NCI-H2029 treated with DMSO at 0.1 percent for 48 hours (cell line): ENCODE results near the gene THAP3.
"Not testable (repeated sequence)": the region's sequence is repeated elsewhere in the genome, so short reads cannot be mapped to it uniquely, and the experiment has no call there.

Source experiments
- DNase-seq: peaks from one replicate; lab custom pipeline; 2025; lab: John Stamatoyannopoulos, UW

THAP3 gene

DNA sequence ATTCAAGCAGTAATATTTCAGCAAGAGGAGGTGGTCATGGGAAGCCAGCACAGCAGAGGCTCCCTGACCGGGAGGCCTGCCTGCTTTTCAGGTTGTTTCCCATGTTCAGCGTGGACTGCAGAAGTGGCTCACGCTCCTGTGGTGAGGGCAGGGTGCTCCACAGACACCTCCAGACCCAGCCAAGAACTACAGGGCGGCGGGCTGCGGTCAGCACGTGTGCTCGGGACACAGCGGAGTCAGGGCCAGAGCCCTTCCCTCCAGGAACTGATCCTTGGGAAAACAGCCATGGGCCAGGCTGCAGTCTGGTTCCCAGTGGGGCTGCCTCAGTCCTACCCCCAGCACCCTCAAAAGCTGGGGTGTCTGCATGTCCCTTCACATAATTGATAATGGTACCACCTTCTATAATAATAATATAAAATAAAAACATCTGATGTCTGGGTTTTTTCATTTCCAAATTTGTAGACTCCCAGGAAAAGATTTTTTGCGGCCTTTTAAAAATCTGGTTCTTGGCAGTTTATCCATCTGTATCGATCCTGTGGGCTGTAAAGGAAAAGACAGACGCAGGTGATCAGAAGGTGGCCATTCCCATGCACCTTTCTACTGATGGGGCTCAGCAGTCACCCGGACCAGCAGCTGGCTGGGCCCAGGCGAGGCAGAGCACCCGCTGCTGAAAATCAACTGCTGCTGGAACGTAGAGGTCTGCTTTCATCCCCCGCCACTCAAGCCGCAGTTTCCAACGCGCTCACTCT is 10.7 kb downstream of the THAP3 start:
- no peak for DNase-seq

DNA sequence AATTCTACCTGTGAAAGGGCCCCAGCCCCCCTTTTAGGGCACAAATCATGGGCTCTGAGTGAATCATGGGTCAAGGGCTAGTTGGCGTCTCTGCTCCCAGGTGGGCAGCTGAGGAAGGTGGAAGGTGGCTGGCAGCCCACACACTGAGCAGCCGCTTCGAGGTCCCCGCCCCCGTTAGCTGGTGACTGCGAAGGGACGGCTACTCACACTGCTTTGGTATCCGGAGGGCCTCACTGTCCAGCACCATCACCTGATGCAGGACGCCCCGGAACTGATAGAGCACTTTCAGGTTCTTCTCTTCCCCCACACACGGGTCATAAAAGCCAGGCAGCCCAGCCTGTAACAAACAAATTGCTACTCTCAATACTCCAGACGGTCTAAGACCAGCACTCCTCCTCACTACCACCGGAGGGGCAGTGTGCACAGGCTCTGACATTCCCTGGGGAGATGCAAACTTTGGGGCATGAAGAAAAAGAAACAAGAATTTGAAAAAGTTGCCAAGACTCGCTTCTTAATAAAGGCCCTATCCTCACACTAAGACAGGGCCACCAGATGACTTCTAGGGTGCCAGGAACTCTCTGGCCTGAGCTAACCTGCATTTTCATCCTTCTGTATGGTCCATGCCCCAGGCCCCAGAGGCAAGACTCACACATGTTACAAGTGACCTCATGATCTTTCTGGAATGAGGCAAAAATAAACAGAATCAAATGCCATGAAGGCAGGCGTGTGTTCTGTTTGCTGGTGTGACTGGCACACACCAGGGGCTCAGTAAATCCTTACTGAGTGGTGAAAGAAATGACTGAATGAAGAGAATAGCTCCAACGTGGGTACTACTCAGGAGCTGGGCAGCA is 11.5 kb downstream of the THAP3 start:
- DNase-seq: no peak

DNA sequence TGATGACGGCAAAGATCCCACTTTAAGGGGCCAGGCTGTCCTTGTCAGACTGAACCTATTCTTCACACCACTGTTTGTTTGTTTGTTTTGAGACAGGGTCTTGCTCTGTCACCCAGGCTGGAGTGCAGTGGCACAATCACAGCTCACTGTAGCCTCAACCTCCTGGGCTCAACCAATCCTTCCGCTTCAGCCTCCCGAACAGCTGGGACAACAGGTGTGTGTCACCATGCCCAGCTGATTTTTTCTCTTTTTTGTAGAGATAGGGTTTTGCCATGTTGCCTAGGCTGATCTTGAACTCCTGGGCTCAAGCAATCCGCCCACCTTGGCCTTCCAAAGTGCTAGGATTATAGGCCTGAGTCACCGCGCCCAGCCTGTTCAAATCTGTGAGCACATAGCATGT is 12.1 kb downstream of the THAP3 start:
- not testable (repeated sequence) for DNase-seq

DNA sequence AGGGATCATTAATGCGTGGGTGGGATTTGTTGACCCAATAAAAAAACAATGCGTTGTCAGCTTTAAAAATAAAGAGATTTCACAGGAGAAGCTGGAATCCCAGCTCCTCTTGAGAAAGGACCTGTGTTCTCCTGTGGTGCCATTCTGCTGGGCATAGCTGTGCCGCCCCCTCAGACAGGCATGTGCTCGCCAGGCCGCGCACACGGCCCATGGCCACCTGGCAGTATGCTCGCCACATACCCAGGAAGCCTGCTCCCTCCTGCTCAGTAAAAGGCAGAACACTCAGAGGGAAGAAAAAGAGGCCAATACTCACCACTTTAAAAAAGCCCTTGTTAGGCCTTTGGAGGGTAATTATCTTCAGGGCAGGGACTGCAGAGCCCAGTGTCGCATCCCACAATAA is 13.1 kb downstream of the THAP3 start:
- DNase-seq: no peak

DNA sequence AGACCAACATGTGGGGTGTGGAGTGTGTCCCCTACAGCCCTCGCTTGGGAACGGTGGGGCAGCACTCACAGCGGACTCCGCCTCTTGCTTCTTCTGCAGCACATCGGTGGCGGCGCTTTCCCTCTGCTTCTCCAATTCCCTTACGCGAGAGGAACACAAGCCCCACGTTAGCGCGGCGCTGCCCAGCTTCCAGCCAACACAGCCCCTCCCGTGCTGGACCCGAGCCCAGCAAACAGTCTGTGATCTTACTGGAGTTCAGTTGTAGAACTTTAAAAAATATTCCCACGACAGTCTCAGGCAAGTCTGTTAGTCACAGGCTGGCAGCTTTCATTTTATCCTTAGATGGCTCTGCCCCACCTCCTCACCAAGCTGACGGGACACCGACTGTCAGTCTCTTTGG is 13.6 kb downstream of the THAP3 start:
- no peak for DNase-seq

DNA sequence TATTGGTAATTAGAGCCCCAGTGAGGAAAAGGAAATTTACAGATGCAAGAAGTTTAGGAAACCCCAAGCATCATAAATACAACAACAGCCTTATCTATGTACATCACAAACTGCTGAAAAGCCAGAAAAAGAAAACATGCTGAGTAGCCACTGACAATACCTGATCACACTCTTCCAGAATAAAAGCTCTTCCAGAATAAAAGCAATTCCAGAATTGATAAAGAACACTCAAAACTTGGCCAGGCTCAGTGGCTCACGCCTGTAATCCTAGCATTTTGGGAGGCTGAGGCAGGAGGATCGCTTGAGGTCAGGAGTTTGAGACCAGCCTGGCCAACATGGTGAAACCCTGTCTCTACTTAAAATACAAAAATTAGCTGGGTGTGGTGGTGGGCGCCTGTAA is 16.2 kb downstream of the THAP3 start:
- DNase-seq: not testable (repeated sequence)

DNA sequence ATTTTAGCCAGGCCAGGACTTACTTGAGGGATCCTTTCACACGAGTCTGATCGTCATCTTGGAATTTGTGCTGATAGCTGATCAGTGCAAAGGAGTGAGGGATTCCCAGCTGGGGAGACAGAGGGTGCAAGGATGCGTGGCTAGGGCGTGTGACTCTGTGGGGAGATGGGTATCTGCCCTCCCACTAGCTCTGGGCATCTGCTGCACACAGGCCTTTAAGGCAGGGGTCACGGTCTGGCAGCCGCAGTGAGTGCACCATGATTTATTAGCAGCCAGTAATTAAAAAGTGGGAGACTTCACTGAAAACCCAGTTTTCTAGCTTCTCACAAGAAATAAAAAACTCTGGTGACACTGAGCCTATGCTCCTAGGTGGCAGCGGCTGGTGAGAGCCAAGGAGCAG is 20.4 kb downstream of the THAP3 start:
- no peak for DNase-seq

DNA sequence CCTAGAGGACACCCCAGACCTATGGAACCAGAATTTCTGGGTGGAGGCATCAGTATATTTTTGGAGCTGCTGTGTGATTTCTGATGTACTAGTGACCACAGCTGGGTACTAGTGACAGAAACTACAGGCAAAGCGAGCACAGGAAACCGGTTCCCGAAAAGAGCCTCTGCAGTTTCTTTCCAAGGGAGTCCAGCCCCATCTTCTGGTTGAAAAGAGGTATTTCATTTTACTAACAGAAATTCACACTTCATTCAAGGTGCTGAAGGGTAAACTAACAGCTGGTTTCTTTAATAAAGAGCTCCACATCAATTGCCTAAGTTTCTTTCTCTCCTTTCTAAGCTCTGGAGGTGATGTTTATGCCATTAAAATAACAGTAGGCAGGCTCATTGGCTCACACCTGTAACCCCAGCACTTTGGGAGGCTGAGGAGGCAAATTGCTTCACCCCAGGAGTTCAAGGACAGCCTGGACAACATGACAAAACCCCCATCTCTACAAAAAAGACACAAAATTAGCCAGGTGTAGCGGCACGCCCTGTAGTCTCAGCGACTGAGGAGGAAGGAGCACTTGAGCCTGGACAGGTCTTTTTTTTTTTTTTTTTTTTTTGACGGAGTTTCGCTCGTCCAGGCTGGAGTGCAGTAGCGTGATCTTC is 22.0 kb downstream of the THAP3 start:
- no peak for DNase-seq

DNA sequence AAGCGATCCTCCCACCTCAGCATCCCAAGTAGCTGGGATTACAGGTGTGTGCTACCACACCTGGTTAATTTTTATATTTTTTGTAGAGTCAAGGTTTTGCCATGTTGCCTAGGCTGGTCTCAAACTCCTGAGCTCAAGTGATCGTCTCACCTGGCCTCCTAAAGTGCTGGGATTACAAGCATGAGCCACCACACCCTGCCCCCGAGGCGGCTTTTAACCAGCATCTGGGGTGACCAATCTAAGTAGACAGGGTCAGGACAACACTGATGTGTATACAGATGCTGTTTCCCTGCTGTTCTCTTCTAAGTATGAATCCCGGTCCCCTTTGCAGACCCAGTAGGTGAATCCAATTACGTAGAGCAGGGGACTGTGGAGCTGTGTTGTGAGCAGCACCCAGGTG is 23.9 kb downstream of the THAP3 start:
- DNase-seq: no peak

DNA sequence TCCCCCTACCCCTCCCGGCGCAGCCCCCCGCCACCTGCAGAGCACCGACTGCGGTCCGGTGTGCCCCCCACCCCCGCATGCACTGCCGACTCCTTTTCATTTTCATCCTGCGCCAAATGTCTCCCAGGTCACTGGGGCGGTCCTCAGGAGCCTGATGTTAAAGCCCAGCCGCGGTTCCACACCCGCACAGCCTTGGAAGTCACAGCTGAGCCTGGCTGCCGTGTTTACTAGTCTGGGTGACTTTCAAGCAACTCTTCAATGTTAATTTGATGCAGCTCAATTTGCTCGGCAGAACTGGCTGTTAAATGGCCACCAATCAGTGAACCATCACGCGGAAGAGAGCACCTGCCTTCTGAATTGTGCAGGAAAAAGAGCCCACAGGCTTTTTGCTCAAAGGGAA is 27.2 kb downstream of the THAP3 start:
- DNase-seq: no peak

DNA sequence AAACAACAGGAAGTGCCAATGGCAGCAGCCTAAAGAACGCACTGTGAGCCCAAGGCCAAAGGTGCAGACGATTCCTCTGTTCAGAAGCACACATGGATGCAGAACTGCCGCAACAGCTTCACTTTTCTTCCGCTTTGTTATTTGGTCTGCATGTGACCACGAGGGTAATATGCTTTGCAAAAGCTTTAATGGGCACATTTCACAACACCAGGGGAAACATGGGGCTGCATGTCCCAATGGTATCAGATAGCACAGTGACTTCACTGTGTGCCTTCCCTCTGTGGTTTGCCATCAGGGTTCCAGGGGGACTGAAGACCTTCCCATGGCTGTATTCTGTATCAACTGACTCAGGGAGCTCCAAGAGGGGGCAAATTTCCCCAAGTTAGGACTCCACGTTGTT is 28.3 kb downstream of the THAP3 start:
- DNase-seq: no peak

DNA sequence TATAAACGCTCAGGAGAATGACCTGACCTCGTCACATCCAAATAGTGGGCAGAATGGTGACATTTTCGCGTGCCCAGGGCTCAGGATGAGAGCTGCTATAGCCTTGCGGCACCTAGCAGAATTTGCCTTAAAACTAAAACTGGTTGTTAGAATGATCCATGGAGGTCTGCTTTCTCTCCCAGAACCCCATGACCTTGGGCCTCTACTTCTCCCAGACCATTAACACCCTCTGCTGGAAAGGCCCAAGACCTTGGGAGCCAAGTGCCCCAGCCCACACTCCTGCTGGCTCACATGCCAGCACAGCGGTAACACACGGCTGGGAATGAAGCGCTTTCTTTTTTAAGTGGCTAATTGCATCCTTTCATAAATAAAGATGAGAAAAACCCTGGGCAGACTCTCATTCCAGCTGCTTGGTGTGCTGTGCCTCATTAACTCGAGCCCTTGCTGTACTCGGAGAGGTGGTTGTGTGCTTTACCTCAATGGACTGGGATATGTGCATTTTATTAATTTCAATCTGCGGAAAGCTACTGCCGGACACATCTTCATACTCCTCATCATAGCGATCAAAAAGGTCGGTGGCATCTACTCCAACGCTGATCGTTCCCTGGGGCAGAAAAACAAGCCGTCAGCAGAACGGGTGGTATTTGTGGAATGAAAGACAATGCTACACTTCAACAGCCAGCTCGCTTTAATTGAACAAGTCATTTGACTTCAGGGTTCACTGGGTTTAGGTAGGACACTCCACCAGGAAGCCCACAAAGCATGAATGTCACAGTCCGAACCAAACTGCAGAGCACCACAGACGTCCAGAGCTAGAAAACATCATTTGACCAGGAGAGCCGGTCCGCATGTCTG is 29.0 kb downstream of the THAP3 start:
- no peak for DNase-seq

DNA sequence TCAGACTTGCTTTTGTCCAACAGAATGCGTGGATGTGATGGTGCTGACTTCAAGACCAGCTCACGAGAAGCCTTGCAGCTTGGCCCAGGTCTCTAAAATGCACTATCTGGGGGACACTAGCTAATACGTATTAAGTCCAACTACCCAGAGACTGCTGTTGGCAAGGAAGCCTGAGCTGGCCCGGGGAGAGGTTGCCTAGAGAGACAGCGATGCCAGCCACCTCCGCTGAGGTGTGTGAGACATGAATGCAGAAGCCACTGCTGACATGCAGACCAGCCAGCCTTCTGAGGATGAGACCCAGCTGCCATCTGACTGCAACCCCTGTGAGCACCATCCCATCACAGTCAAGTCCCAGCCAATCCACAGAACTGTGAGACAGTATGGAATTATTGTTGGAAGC is 32.5 kb downstream of the THAP3 start:
- no peak for DNase-seq

DNA sequence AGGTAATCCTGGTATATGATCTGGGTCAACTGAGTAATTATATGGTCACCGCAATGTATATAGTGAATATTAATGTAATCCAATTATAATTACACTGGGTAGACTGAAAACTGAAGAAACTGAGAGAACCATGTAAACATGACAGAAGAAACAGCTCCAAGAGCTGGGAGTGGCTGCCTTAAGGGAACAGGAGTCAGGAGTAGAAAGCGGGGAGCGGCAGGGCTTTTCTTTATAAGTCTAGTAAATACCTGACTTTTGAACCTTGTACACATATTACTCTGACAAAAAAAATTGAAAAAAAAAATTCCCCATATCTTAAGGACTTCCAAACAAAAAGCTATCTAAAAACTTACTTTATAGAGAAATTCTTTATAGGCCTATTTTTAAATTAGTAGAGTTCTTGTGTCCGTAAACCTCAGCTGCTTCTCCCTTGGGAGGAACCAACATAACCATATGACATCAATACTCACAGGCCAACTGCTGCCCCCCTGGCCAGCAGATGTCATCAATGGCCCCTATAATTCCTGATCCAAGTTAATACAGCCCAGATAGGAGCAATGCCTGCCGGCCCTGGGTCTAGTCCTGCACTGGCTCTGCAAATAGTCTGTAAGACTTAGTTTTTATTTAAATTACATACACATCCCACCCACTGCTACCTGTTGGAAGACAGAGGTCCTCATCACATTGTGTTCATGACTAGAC is 33.8 kb downstream of the THAP3 start:
- DNase-seq: no peak

DNA sequence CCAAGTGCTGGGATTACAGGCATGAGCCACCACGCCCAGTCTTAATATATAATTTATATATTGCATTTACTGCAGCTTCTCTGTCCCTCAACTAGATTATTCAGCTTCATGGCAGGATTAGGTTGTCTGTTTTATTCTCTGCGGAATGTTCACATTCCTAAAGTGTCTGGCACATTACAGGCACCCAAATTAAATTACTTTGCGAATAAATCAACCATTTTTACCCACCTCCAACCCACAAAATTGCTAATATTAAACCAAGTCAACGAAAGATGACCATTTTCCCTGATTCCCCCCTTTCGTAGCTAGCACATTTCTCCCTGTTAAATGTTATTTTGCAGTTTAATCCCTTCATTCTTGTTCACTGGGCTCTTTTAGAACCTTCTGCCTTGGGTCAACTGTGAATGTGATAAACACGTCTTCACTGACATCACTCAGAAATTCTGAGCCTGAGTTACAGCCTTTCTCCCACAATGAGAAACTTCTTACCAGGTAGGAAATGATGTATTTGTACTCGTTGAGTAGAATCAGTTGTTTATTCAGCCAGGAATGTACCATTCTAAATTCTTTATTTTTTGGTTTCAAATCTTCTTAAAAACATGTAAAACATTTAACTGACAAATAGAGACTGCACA is 35.9 kb downstream of the THAP3 start:
- no peak for DNase-seq

DNA sequence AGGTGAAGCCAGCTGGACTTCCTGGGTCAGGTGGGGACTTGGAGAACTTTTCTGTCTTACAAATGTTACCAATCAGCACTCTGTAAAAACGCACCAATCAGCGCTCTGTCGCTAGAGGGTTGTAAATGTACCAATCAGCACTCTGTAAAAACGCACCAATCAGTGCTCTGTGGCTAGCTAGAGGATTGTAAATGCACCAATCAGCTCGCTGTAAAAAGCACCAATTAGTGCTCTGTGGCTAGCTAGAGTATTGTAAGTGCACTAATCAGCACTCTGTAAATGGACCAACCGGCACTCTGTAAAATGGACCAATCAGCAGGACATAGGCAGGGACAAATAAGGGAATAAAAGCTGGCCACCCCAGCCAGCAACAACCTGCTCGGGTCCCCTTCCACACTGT is 37.8 kb downstream of the THAP3 start:
- not testable (repeated sequence) for DNase-seq

DNA sequence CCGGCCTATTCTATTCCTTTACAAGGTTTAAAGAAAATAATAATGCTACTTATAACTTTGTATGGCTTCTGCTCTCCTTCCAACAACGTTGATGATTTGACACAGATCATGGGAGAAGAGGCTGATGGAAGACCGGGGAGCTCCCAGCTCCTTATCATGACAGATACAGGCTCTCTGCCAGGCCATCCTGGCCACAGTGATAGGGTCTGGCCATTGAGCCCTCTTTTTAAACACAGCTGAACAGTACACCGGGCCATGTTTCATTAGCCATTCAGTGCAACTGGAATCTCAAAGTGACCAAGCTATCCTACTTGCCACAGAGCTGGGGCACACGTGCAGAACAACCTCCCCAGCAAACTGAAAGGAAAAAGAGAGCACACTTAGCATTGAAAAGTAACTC is 42.0 kb downstream of the THAP3 start:
- no peak for DNase-seq

DNA sequence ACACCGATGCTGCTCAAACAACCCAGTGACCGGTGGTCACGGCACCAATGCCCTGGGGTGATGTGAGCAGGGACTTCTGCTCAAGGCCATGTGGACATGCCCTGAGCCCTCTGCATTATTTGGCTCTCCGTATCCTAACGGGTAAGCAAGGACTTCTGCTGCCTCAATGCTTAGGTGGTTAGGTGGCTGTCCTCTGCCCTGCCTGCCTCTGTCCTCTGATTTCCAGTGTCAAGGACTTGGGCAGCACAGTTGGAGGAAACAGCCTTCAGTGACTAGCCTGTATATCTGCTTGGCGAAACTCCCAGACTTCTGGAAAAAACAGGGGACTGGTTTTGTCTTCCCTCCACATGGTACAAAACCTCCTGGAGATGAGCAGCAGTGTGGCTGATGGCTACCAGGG is 42.5 kb downstream of the THAP3 start:
- DNase-seq: no peak

DNA sequence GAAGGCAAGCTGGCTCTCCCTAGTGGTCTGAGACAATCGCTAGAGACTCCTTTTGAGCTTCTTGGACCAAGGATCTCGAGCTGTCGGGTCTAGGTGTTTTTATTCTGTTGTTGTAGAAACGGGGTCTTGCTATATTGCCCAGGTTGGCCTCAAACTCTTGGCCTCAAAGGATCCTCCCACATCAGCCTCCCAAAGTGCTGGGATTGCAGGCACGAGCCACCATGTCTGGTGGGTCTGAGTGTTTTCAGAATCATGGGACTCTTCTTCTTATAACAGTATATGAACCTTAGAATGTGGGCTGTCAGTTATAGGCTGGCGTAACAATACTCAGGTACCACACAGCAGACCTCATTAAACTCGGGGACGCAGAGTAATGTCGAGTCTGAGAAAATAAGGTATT is 43.8 kb downstream of the THAP3 start:
- no peak for DNase-seq

DNA sequence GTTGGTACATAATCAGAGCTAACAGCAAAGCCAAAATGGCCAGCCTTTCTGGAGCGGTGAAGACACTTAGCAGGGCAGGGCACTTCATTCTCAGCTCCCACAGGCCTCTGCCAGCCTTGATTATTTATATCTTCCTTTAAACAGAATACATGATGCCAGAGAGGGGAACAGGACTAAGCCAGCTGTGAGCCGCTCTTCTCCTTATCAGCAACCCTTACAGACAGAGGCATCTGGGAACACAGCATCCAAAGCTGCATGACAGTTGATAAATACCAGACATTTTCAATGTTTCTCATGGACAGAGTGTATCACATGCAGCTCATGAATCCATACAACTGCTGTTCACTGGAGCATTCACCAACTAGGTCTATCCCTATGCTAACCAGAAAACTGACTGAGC is 47.9 kb downstream of the THAP3 start:
- no peak for DNase-seq

DNA sequence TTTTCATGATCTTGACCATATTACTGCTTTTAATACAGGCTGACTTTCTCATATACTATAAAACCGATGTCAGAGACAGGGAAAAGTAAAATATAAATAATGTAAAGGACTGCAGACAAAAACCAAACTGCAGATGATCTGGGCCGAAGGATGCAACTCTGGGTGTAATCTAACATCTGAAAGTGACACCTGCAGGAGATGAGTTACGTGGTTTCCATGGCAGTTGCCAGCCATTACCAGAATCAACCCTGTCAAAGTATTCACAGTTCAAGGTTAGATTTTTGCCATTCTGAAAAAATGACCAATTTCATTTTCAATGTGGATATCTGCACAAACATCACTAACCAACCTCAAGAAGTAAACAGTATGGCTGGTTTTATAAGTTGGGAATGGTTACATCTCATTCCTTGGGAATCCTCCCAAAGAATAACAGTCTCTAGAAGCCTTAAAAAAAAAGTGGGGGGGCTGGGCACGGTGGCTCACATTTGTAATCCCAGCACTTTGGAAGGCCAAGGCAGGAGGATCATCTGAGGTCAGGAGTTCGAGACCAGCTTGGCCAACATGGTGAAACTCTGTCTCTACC is 49.2 kb downstream of the THAP3 start:
- DNase-seq: no peak
